ENCODE results near the gene EPS15.

DNA sequence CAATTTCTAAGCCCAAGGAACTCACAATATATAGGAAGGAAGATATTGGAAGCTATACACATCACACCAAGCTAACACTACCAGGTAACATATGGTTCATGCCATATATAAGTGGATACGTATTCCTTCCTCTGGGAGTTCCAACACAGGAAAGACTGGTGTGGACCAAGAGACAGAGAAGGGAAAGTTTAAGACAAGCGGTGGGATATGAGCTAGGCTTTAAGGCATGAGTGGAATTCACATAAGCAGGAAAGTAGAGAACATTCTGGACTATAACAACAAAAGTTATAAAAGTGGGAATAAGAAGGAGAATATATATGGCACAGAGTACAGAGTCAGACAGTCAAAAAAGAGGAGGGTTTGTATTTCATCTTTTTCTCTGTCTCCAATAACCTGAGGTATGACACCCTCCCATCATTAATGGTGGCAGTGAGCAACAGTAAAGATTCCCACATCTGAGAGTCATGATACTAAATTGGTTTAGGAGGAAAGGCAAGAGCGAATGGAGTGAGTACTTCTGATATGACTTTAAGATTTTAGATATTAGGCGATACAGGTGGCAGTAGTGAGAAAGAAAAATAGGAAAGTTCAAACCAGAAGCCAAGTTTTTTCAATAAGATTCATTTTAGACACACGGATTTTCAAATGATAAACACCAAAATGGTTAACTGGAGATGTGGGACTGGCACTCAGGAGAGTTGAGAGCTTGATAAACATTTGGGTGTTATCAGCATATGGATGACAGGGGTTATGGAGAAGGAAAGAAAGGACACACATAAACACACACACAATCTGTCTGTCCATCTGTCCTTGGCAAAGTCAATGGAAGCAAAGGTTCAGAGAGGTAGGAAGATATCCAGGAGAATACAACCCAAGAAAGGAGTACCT is 101.3 kb downstream of the EPS15 start:
- TF ChIP-seq, protein P1, sequence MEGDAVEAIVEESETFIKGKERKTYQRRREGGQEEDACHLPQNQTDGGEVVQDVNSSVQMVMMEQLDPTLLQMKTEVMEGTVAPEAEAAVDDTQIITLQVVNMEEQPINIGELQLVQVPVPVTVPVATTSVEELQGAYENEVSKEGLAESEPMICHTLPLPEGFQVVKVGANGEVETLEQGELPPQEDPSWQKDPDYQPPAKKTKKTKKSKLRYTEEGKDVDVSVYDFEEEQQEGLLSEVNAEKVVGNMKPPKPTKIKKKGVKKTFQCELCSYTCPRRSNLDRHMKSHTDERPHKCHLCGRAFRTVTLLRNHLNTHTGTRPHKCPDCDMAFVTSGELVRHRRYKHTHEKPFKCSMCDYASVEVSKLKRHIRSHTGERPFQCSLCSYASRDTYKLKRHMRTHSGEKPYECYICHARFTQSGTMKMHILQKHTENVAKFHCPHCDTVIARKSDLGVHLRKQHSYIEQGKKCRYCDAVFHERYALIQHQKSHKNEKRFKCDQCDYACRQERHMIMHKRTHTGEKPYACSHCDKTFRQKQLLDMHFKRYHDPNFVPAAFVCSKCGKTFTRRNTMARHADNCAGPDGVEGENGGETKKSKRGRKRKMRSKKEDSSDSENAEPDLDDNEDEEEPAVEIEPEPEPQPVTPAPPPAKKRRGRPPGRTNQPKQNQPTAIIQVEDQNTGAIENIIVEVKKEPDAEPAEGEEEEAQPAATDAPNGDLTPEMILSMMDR (IDR thresholded peaks at IDR 0.05), result no peak
- TF ChIP-seq POLR2A (IDR thresholded peaks at IDR 0.05) (no peak), POLR2AphosphoS5 (IDR thresholded peaks at IDR 0.05) (no peak)
